Measurements from ENCODE around the gene DLX4.

DLX4 gene

DNA sequence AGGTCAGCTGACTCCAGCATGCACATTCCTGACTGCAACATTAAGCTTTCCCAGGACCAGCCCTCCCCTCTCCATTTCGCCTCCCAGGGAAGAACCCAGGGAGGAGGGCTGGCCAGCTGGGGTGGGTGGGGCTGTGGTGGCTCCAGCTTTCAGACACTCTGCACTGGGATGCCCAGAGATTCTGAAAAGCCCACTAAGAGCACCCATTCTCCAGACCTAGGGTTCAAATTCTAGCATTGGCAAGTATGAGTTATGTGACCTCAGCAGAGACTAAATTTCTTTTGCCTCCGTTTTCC is 18.2 kb downstream of the DLX4 start:
- no peak for DNase-seq (ENCODE audit: low read depth, low spot score)

DNA sequence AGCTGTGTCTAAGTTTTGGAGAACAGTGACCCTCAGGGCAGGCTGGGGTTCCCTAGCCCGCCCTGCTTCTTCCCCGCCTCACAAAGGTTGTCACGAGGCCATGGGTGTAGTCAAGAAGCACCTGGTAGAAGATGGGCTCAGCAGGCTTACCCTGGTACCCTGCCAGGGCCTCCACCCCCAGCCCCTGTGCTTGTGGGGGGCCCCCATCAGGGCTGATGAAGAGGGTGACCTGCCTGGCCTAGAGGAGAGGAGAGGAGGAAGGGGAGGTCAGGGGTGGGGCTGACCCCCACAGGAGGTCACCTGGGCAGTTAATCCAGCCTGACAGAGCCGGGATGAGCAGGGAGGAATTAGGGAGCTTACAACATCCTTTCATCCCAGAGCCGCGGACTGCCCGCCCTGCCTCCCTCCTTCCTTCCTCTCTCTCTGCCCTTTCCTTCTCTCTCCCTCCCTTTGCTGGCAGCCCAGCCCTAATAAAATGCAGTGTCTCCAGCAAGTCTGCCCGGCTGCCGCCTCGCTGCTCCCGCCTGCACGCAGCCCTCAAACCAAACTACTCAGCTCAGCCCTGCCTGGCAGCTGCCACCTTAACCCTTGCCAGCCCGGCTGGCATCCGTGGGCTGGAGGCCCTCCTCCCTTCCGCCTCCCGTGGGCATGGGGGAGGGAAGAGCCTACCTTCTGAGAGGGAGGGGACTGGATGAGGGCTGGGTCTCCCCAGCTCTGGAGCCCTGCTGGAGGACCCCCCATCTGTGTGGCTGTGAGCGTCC is 18.9 kb downstream of the DLX4 start:
- no peak for DNase-seq (ENCODE audit: low read depth, low spot score)

DNA sequence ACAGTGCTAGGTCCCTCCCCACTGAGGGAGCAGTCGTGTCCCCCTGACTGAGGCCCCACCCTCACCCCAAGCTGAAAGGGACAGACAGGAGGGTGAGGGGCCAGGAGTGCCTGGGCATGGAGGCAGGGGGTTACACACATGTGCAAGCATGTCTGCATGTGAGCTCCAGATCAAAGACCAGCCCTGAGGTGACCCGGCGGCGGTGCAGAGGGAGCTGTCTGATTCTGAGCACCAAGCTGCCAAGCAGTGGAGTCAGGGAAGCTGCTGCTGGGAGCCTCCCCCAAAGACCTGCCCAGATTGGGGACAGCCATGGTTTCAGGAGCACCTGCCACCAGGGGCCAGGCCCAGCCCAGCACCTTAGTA is 20.5 kb downstream of the DLX4 start:
- DNase-seq (ENCODE audit: low read depth, low spot score) = no peak

DNA sequence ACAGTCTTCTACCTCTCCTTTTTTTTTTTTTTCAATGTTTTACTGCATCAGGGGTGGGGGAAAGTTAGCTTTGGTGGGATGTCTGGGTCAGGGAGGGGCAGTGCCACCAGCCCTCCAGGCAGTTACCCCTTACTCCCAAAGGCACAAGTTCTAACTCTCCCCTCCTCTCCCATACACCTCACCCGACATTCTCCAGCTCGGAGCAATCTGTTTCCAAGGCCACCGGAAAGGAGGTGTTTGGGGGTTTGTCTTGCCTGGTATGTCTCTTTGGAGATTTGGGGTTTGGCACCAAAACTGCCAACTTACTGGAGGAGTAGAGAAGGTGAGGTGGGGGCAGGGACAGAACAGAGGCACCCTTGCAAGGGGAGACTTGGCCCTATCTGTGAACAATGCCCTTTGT is 21.3 kb downstream of the DLX4 start:
- no peak for DNase-seq (ENCODE audit: low read depth, low spot score)

DNA sequence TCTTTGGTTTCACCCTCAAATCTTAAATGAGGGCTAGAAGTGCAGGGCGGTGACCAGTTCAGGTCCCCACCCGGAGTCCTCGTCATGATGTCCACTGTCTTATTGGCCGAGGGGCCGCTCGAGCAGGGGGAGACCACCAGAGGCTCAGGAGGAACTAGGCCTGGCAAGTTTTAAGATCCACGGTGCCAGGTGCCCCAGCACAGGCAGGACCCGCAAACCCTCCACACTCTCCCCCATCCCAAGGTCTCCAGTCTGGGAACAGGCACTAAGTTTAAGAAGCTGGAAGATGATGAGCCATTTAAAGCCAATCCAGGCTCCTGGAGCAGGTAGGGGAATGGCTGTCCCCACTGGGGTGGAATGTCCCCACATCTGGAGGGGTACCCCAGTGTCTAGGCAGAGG is 21.9 kb downstream of the DLX4 start:
- DNase-seq (ENCODE audit: low read depth, low spot score) = no peak

DNA sequence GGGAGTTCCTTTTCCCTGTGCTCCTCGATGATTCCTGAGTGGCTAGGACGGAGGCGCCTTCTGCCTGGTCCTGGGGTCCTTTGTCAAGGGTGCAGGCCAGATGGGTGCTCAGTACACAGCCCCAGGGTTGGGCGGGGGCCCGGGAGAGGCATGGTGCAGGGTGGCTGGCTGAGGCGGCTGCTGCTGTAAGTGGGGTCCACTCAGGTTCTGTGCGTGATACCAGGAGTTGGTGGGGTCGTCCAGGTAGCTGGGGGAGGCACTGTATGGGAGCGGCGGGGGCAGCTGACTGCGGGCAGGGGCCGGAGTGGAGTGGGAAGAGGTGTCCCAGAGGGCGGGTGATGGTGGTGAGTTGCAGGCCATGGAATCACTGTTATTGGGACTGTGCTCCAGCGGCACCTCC is 22.4 kb downstream of the DLX4 start:
- DNase-seq (ENCODE audit: low read depth, low spot score) = no peak

DNA sequence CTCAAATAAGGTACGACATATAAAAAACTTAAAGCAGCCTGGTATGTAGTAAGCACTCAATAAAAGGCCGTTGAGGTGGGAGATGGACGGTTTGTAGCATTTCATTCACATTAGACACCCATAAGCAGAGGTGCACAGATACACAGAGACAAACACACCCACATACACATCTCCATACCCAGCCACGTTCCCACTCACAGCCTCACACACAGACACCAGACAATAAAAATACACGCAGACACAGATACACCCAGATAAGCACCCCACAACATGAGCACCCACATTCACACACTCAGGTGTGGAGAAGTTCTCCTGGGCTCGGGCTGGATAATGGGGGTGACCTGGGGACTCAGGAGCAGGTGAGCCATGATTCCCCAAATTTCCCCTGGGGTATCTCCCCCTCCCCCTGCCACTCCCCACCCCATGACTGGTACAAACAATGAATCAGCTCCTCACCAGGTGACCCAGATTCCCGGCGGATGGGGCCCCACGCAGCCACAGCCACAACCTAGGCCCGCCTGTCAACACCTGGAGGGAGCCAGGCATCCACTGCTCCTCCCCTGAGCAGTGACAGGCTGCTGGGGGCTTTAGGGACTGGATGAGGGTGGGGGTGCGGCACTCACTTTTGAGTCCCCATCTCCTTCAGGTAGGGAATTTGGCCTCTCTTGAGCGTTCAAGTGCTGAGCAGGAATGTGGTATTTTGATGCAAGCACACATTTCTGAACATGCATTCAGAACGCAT is 23.4 kb downstream of the DLX4 start:
- DNase-seq (ENCODE audit: low read depth, low spot score) = no peak

DNA sequence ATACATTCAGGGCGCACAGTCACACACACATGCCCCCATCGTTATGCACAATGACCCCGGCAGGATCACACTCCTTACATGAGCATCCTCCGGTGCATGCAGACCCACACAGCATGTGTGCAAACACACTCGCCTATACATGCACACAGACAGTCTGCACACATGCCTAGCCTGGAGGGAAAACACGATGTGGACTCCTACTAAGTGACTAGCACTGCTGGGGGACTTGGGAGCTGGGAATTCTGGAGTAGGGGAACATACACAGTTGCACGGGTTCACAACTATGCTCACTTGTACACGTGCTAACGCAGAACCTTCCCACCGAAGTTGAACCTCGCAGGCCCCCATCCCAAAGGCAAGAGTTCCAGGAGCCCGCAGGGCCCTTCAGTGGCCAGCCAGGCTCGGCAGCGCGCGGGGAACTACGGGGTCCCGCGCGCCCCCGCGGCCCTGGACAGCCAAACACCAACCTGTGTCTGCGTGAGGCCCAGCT is 24.0 kb downstream of the DLX4 start:
- DNase-seq (ENCODE audit: low read depth, low spot score) = no peak

DNA sequence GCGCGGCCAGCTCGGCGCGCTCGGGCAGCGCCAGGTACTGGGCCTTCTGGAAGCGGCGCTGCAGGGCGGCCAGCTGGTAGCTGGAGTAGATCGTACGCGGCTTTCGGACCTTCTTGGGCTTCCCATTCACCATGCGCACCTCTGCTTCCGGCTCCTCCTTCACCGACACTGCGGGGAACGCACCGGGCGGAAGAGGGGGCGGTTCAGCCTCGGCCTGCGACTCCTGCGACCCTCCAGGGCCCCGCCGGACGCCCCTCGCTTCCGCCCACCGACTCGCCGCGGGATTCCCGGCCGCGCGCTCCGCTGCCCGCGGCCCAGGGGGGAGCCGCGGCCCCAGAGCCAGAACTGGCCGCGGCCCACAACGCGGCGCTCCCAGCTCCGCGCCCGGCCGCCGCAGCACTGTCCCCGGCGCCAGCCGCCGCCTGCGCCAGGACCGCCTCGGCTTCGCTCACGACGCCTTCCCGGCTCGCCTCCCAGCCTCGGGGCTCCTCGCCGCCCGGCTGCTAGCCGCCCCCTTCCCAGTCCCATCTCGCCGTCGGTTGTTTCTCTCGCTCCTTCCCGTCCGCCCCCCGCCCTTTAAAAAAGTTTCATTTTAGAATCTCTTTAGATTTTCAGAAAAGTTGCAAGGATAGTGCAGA is 24.6 kb downstream of the DLX4 start:
- DNase-seq (ENCODE audit: low read depth, low spot score) = no peak

DNA sequence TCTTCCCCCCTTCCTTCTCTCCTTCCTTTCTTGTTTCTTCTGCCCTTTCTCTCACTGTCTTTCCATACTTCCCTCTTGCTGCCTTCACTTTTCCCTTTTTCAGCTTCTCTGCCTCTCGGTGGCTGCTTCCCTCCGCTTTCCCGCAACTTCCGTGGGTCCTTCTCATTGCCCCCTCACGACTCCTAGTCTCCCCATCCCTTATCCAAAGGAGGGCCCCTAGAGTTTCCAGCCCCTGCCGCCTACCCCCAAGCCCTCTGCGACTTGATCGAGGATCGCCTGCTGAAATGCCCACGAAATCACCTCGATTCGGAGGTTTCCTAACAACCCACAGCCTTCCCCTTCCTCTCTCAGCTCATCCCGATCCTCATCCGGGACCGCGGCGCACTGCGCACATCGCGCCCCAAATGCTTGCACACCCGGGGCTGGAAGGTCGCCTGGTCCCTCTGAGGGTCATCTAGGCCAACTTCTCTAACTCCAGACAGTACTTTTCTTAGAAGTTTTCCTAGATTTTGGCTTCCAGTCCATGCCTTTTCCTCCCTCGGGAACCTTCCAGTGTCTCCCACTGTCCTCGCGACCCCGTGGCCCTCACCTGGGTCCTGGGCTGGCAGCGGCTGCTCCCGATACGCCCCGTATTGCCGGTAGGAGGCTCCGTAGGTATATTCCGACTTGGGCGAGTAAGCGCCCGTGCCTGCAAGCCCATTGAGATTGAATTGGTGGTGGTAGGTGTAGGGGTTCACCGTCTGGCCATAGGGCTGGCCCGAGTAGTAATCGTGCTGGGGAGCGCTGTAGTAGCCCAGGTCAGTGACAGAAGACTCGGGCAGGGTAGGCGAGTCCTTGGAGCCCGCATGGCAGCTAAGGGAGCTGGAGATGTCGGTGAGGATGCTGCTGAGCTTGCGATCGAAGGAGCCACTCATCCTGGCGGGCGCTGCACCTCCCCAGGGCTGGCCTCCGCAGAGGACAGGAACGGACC is 25.4 kb downstream of the DLX4 start:
- DNase-seq (ENCODE audit: low read depth, low spot score) = no peak

DNA sequence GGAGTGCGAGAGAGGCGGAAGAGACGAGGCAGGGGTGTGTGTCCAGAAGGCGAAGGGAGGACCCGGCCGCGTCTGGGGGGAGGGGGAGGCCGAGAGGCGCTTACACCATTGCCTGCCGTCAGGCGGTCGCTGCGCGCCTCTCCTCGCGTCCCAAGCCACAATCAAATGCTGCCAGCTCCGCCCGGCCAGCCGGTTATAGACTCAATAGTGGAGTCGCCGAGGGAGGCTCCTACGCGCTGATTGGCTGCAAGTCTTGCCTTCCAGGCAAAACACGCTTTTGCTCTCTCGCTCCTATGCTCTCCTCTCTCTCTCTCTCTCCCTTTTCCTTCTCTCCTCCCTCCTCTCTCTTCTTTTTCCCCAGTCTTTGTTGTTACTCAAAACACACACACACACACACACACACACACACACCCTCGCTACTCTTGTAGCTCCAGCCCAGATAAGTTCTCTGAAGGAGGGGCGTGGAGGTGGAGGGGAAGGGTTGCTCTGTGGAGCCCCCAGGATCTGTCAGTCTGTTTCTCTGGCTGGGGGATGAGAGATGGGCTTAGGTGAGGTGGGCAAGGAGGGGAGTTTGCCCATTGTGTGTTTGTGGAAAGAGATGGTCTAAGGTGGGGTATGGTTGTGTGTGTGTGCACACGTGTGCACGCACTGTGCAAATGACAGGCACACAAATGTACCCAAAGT is 26.2 kb downstream of the DLX4 start, which contains the start of gene DLX3:
Gene DLX3 (minus strand): TSS at position 170 of the 684 bp plus-strand sequence. CDS start 226 bp downstream, outside the sequence.
- no peak for DNase-seq (ENCODE audit: low read depth, low spot score)

DNA sequence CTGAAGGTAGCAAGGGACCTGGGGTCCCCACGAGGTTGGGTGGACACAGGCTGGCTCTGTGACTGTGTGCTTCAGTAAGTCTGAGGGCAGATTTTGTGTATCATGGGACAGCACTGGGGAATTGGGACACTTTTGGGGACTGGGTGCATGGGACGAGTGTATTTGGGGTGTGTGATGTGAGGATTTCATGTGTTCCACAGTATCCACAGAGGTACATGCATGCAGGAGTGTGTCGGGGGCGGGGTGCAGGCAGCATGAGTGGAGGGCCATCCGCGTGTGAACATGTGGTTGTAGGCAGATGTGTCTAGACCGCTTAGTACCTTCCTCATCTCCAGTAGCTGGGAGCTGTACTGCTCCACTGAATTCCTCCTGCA is 27.1 kb downstream of the DLX4 start:
- no peak for DNase-seq (ENCODE audit: low read depth, low spot score)

DNA sequence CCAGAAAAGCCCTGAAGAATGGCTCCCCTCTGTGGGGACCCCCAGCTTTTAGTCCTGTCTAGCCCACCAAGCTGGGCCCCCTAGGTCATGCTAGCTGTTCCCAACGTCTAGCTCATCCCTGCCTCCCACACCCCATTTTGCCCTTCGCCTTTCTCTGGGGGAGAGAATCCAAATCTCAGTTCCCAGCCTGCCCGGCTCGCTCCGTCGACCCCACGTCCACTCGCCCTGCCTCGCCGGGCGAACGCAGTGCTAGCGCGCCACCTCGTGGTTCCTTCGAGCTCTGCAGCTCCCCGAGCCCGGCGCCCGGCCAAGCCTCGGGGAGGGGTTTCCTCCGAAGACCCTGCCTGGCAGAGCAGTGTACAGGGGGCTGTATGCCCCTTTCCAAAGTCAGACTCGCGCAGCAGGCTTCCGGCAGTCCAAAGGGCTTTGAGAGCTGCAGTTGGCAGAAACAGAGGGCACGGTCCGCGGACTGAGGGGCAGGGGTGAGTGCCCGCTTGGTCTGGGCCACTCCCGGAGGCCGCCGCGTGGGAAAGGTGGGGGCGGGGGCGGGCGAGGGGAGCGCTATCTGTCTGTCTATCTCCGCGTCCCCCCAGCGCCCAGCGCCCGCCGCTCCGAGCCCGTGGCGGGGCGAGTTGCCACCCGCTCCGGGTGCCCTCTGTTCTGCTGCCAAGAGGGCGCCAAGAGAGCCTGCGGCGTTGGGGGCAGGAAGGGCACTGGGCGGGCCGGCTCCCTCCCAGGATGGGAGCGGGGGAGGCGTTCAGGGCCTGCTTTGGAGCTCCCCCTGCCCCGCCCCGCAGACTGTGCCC is 27.7 kb downstream of the DLX4 start:
- no peak for DNase-seq (ENCODE audit: low read depth, low spot score)

DNA sequence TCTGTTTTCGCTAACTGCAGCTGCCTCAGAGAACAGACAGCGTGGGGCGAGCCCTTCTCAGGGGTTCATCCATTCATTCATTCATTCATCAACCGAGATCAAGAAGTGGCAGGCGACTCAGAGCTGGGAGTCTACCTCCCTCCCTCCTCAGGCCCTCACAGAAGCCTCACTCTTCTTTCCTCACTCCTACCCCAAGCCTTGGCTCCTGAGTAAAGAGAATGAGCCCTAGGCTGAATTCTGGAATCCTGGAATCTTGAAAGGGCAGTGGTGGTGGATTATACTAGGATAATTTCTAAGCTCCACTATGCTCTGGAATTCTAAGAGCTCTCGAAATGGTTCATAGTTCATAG is 28.3 kb downstream of the DLX4 start:
- DNase-seq (ENCODE audit: low read depth, low spot score) = no peak

DNA sequence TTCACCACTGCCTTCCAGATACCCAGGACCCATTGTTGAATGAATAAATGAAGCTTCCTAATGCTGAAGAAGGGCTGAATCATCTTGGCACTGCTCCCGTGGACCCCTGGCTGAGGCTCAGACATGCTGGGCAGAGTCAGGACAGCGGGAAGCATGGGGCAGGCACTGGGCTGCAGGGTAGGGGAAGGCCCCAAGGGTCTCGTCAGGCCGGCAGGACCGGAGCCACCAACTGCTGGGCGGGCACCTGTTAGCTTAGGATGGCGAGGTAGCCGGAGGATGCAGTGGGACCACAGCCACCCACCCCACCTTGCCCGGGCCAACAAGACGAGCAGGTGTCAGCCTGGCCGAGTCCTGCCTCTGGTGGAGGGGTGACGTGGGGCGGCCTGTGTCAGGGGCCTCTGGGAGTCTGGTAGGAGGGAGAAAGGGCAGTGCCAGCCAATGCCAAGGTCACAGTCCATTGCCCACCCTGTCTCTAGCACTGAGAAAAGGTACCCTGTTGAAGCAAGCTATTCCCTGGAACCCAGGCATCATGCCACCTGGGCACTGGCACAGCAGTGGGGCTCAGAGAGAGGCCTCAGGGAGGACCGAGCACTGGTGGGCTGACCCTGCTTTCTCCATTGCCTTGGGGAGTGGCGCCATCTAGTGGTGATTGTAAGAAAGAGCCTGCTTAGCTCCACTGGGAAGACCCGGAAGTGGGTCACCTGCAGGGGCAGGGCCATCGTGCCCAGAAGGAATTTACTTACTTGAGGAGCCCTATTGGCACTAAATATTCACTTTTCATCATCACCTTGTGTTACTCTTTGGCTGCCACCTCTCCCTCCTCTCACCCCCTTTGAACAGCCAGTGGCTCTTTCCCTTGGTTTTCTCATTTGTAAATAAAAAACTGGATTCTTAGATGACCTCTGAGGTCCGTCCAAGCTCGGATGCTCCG is 29.0 kb downstream of the DLX4 start:
- DNase-seq (ENCODE audit: low read depth, low spot score) = no peak

DNA sequence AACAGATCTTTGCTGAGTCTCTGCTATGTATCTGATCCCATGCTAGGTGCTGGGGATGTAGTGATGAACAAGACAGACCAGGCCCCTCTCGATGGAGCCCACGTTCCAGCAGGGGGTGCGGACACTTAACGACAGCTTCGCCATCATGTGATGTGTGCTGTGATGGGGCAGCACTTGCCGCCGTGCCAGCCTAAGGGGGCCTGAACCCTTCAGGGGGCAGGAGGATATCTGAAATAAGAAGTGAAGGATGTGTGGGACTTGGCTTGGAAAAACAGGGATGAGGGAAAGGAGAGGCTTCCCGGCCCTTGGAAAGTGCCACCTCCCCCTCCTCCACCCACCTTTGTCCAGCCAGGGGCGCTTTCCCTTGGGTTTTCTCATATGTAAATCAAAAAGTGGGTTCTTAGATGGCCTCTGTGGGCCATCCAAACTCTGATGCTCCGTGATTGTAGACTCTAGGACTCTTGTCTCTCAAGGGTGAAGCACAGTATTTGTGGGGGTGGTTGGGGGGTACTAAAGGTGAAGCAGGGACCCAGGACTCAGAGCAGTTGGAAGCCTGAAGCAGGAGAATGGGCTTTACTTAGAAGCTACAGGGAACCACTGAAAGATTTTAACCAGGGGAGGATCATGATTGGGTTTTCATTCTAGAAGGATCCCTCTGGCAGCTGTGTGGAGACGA is 30.0 kb downstream of the DLX4 start:
- no peak for DNase-seq (ENCODE audit: low read depth, low spot score)

DNA sequence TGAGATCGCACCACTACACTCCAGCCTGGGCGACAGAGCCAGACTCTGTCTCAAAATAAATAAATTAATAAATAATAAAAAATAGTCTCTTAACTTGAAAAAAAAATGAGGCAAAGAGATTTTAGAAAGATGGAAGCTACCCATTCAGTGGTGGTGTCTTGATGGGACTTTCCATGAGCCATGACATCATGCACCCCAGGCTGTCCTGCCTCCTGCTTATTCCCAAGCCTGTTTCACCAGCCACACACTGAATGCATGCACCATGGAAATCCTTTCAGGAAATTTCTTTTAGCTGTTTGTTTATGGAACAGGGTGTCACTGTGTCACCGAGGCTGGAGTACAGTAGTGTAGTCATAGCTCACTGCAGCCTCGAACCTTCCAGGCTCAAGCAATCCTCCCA is 34.9 kb downstream of the DLX4 start:
- no peak for DNase-seq (ENCODE audit: low read depth, low spot score)

DNA sequence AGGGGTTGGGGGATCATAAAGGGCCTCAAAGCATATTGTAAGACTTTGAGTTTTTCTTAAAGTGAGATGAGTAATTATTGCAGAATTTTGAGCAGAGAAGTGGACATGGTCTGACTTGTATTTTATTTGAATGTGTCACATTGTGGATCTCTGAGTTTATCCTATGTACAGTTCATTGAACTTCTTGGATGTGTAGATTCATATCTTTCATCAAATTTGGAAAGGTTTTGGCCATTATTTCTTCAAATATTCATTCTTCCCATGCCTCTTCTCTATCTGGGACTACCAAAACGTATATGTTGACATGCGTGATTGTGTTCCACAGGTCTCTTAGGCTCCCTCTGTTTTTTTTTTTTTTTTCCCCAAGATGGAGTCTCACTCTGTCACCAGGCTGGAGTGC is 40.3 kb downstream of the DLX4 start:
- DNase-seq (ENCODE audit: low read depth, low spot score) = no peak

DNA sequence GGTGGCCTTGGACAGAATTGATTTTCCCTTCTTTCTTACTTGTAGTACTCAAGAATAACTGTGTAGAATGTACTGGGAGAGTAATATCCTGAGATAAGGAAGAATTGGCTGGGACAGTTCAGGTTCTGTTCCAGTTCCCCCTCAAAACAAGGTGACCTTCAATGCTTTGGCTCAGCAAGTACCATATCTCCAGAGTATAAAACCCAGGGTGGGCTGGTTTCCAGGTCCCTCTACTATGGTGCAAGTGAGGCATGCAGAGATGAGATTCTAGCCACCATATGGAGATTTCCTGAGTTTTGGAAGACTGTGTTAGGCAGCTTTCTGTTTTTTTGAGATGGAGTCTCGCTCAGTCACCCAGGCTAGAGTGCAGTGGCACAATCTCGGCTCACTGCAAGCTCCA is 44.1 kb downstream of the DLX4 start:
- no peak for DNase-seq (ENCODE audit: low read depth, low spot score)
